ENCODE data around the gene WDFY4. TPM values are rescaled to one million over a fixed set of nuclear protein-coding genes. Genes with fewer than 3 reads are reported as not detected.

The WDFY4 gene
- total and polyA plus RNA-seq, 2 of the 13 experiments (the other 11 are each of a cell fraction or from before 2014, with no cell fraction given), result not detected

DNA sequence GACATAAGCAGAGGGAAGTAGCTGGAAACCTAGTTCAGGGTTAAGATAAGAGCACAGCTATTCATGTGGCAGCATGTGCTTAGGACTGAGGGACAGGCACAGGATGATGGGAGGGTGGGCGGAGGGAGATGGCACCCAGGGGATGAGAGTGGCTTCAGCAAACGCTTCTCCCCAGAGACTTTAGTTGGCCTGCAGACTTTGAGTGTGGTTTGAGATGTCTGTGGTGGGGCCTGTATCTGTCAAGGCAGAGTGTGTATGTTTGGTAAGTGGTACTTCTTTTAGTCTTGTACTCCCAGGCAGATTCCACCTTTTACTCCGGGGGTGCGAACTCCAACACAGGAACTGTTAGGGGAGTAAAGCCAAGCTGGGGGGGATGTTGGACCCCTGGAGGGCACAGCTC is 88.9 kb downstream of the WDFY4 start:
- Histone ChIP-seq H3K27ac (ENCODE audit: extremely low read length, insufficient read depth, low read length) (no peak overlapping the region), H4K20me1 (ENCODE audit: insufficient read depth, low read length) (no peaks in the 10 kb centered on the region), H3K4me1 (ENCODE audit: insufficient read depth, low read length) (no peaks in the 10 kb centered on the region), H3K27me3 (ENCODE audit: control insufficient read depth in 1 of 2, insufficient read depth in 2 of 2, low read length in 2 of 2) (peaks cover 1 to 9% of the 10 kb centered on the region in 2 experiments; a peak in 2 of 5 replicates), H2AFZ (ENCODE audit: low read length) (no peak overlapping the region), H3K9ac (ENCODE audit: insufficient read depth, low read depth, low read length) (no peak overlapping the region), H3K79me2 (ENCODE audit: insufficient read depth, low read length) (no peaks in the 10 kb centered on the region), H3K4me3 (replicated peaks in 1 of 3; ENCODE audit: insufficient read depth in 1 of 3, low read depth in 2 of 3, low read length in 3 of 3) (no peak overlapping the region), H3K36me3 (replicated peaks in 1 of 2; ENCODE audit: control insufficient read depth in 1 of 2, insufficient read depth in 2 of 2, low read length in 2 of 2) (no peaks in the 10 kb centered on the region), H3K9me3 (ENCODE audit: low read length) (no peaks in the 10 kb centered on the region), H3K4me2 (ENCODE audit: low read depth, low read length) (no peak overlapping the region)
- ChIA-PET POLR2A (no interaction called here), CTCF (ENCODE audit: low intra/inter-chr PET ratio, low total read pairs) (no interaction called here)
- no peak for DNase-seq (ENCODE audit: low spot score)
- in situ Hi-C loops (cut with HindIII; ENCODE audit: extremely low pct_ligation_motif_present, low pct_unique_long_range_greater_than_20kb), result no loop called here
- no TSS peak for BruUV-seq (replicated peaks)
- no peak for ATAC-seq
- TF ChIP-seq MED1 (CRISPR knock-in tag; IDR thresholded peaks at IDR 0.05) (no peak), ZKSCAN1 (IDR thresholded peaks at IDR 0.05; ENCODE audit: low read length) (no peak), MTF2 (CRISPR knock-in tag; IDR thresholded peaks at IDR 0.05; ENCODE audit: borderline replicate concordance) (no peak), ZNF773 (CRISPR knock-in tag; IDR thresholded peaks at IDR 0.05; ENCODE audit: borderline replicate concordance) (no peak), SALL2 (CRISPR knock-in tag; IDR thresholded peaks at IDR 0.05) (no peak), ZNF207 (IDR thresholded peaks at IDR 0.05; ENCODE audit: borderline replicate concordance) (no peak), ZNF530 (CRISPR knock-in tag; IDR thresholded peaks at IDR 0.05; ENCODE audit: low read depth) (no peak), PRMT3 (CRISPR knock-in tag; IDR thresholded peaks at IDR 0.05; ENCODE audit: borderline replicate concordance, low read depth) (no peak), NR3C1 (CRISPR knock-in tag; IDR thresholded peaks at IDR 0.05) (no peak), HDAC2 (CRISPR knock-in tag; IDR thresholded peaks at IDR 0.05) (no peak), HOXD1 (CRISPR knock-in tag; IDR thresholded peaks at IDR 0.05) (no peak), SRF (IDR thresholded peaks at IDR 0.05; ENCODE audit: low read depth, low read length) (no peak), SP2 (CRISPR knock-in tag; IDR thresholded peaks at IDR 0.05) (no peak), NR2F6 (IDR thresholded peaks at IDR 0.05) (no peak), NR2F6 (CRISPR knock-in tag; IDR thresholded peaks at IDR 0.05) (no peak), PTBP1 (IDR thresholded peaks at IDR 0.05; ENCODE audit: low read depth, low read length, poor library complexity, severe bottlenecking) (no peak)
- TF ChIP-seq, protein P1, sequence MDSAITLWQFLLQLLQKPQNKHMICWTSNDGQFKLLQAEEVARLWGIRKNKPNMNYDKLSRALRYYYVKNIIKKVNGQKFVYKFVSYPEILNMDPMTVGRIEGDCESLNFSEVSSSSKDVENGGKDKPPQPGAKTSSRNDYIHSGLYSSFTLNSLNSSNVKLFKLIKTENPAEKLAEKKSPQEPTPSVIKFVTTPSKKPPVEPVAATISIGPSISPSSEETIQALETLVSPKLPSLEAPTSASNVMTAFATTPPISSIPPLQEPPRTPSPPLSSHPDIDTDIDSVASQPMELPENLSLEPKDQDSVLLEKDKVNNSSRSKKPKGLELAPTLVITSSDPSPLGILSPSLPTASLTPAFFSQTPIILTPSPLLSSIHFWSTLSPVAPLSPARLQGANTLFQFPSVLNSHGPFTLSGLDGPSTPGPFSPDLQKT (CRISPR knock-in tag; IDR thresholded peaks at IDR 0.05; ENCODE audit: borderline replicate concordance), result no peak
- TF ChIP-seq, protein P2, sequence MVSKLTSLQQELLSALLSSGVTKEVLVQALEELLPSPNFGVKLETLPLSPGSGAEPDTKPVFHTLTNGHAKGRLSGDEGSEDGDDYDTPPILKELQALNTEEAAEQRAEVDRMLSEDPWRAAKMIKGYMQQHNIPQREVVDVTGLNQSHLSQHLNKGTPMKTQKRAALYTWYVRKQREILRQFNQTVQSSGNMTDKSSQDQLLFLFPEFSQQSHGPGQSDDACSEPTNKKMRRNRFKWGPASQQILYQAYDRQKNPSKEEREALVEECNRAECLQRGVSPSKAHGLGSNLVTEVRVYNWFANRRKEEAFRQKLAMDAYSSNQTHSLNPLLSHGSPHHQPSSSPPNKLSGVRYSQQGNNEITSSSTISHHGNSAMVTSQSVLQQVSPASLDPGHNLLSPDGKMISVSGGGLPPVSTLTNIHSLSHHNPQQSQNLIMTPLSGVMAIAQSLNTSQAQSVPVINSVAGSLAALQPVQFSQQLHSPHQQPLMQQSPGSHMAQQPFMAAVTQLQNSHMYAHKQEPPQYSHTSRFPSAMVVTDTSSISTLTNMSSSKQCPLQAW (CRISPR knock-in tag; IDR thresholded peaks at IDR 0.05), result no peak
- TF ChIP-seq, protein P3, sequence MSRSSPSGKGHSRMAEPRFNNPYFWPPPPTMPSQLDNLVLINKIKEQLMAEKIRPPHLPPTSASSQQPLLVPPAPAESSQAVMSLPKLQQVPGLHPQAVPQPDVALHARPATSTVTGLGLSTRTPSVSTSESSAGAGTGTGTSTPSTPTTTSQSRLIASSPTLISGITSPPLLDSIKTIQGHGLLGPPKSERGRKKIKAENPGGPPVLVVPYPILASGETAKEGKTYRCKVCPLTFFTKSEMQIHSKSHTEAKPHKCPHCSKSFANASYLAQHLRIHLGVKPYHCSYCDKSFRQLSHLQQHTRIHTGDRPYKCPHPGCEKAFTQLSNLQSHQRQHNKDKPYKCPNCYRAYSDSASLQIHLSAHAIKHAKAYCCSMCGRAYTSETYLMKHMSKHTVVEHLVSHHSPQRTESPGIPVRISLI (CRISPR knock-in tag; IDR thresholded peaks at IDR 0.05; ENCODE audit: borderline replicate concordance), result no peak
- TF ChIP-seq, protein P4, sequence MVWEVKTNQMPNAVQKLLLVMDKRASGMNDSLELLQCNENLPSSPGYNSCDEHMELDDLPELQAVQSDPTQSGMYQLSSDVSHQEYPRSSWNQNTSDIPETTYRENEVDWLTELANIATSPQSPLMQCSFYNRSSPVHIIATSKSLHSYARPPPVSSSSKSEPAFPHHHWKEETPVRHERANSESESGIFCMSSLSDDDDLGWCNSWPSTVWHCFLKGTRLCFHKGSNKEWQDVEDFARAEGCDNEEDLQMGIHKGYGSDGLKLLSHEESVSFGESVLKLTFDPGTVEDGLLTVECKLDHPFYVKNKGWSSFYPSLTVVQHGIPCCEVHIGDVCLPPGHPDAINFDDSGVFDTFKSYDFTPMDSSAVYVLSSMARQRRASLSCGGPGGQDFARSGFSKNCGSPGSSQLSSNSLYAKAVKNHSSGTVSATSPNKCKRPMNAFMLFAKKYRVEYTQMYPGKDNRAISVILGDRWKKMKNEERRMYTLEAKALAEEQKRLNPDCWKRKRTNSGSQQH (CRISPR knock-in tag; IDR thresholded peaks at IDR 0.05; ENCODE audit: low read depth), result no peak
- no peak for FAIRE-seq
- intact Hi-C loops (cut with micrococcal nuclease; ENCODE audit: unreplicated experiment), result no loop called here
- WGBS (ENCODE audit: low lambda C conversion rate), result 7% methylated on average over 2 of the region's 4 CpGs

Measured in HepG2 (cell line).